PC-9 (cell line): ENCODE data around the gene PRKAG2.
"Not testable (repeated sequence)": the region's sequence is repeated elsewhere in the genome, so short reads cannot be mapped to it uniquely, and the experiment has no call there.

Experiments
- CTCF ChIP-seq: fragments of 200-600 bp; sonication (generic); conservative IDR thresholded peaks from 2 replicates; pipeline ENCODE4 v1.6.1; 2017; ENCODE audit warnings: mixed run types, antibody characterized with exemption, mild to moderate bottlenecking, moderate library complexity
- EZH2 ChIP-seq: fragments of 200-600 bp; sonication (generic); IDR thresholded peaks from 2 replicates; pipeline ENCODE4 v1.8.0; 2017; ENCODE audit warnings: antibody characterized with exemption, low read depth

GRCh38 chr7:151573046-151573445 is 303.9 kb downstream of the PRKAG2 start:
- not testable (repeated sequence) for TF ChIP-seq CTCF, EZH2
